GM18909 (cell line): ENCODE data around the gene ZNF329.

Experiments
- ATAC-seq: cut with Tn5 transposase; IDR thresholded peaks from one replicate; pipeline ENCODE4 v1.9.1; 2021; ENCODE audit warnings: mild to moderate bottlenecking; ENCODE audit not compliant: unreplicated experiment, poor library complexity

Gene ZNF329

DNA sequence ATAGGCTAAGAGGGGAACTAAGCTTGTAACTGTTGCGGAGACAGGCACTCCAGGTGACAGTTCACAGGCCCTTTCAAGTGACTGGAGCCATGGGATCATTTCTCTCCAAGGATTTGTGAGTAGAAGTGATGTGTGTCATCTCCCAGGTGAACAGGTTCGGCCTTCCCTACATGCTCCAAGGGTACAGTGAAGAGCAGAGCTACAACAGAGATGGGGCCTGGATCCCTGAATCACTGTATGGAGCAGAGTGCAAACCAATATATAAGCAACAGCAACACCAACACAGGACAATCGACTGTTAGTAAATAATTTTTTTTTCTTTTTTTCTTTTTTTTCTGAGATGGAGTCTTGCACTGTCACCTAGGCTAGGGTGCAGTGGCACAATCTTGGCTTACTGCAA is 67.6 kb downstream of the ZNF329 start:
- no peak for ATAC-seq

DNA sequence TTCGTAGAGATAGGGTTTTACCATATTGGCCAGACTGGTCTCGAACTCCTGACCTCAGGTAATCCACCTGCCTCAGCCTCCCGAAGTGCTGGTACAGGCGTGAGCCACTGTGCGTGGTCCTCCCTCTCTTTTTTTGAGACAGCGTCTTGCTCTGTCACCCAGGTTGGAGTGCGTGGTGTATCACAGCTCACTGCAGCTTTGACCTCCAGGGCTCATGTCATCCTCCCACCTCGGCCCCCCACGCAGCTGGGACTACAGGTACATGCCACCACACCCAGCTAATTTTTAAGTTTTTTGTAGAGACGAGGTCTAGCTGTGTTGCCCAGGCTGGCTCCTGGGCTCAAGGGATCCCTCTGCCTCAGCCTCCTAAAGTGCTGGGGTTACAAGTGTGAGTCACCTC is 70.8 kb downstream of the ZNF329 start:
- ATAC-seq: no peak
